K562 (cell line): ENCODE measurements around the gene FHL1. TPM values are rescaled to one million over a fixed set of nuclear protein-coding genes. Genes with fewer than 3 reads are reported as not detected.

Experiments
- ATAC-seq: fragments of 200-7000 bp; cut with Tn5 transposase; 3 replicates; pipeline ENCODE4 v1.9.1; 2020; ENCODE audit warnings: moderate library complexity
- BruUV-seq: library from RNA; stranded (reverse); fragments of 400-500 nt; replicated peaks from 2 replicates; lab custom pipeline; 2021; lab: Mats Ljungman, UMichigan
- CTCF ChIA-PET: fragments of 300-600 bp; formaldehyde crosslinking; extraction: SDS; loops from one replicate; lab custom pipeline; 2021; ENCODE audit warnings: low intra/inter-chr PET ratio; lab: Yijun Ruan, JAX
- POLR2A ChIA-PET: fragments of 300-600, 350-650 bp; sonication (Branson Sonifier 250); formaldehyde crosslinking; extraction: SDS; loops from one replicate; lab custom pipeline; 2021; ENCODE audit warnings: antibody characterized with exemption, inconsistent platforms; lab: Yijun Ruan, JAX
- DNase-seq, 4 experiments: peaks; one replicate each; pipeline versions ENCODE4 v3.0.0 to v3.0.0-alpha.2; 2011 to 2018; ENCODE audit warnings: low spot score in 3 of 4, mixed read lengths in 3 of 4; ENCODE audit errors: extremely low read depth in 1 of 4
- FAIRE-seq: peaks from 2 replicates; lab custom pipeline; 2011; peaks lifted over from hg19 to GRCh38; lab: Jason Lieb, UNC
- H2AFZ ChIP-seq: 2 replicates; pipeline ENCODE4 v1.6.0; 2011; ENCODE audit warnings: low read depth, low read length, control low read depth, inconsistent platforms
- H3K27ac ChIP-seq: fragments of 200-600 bp; 3 replicates; pipeline ENCODE4 v1.8.0; 2011; ENCODE audit warnings: low read depth, mild to moderate bottlenecking, control low read depth, inconsistent platforms, low read length, moderate library complexity, mixed read lengths; ENCODE audit errors: extremely low read depth
- H3K27me3 ChIP-seq, 2 experiments: fragments of 300-600 bp in 1 of 2; 2 replicates in 1 of 2; 3 replicates in 1 of 2; pipeline versions ENCODE4 v1.6.0 to v1.8.0; 2011; ENCODE audit warnings: inconsistent platforms in 2 of 2, low read length in 2 of 2, mild to moderate bottlenecking in 1 of 2, mixed read lengths in 1 of 2, moderate library complexity in 1 of 2; ENCODE audit not compliant: control insufficient read depth in 2 of 2, insufficient read depth in 2 of 2
- H3K36me3 ChIP-seq: fragments of 300-600 bp; 3 replicates; pipeline ENCODE4 v1.8.0; 2011; ENCODE audit warnings: mild to moderate bottlenecking, low read length, inconsistent platforms; ENCODE audit not compliant: control insufficient read depth, insufficient read depth
- H3K4me1 ChIP-seq, 2 experiments: fragments of 200-600 bp in 1 of 2; replicated peaks in 1 of 2; 2 replicates in 1 of 2; 3 replicates in 1 of 2; pipeline versions ENCODE4 v1.5.1 to v1.8.0; 2011; ENCODE audit warnings: inconsistent platforms in 2 of 2, low read length in 2 of 2, mild to moderate bottlenecking in 1 of 2, mixed read lengths in 1 of 2, moderate library complexity in 1 of 2; ENCODE audit not compliant: control insufficient read depth in 2 of 2, insufficient read depth in 2 of 2
- H3K4me2 ChIP-seq: 2 replicates; pipeline ENCODE4 v1.6.1; 2011; ENCODE audit warnings: low read length, control low read depth, inconsistent platforms, mixed read lengths; ENCODE audit not compliant: insufficient read depth
- H3K4me3 ChIP-seq: fragments of 200-600 bp; sonication (generic), shearing (Covaris generic); 2 replicates; pipeline ENCODE4 v1.5.1; 2016; ENCODE audit warnings: control low read depth, inconsistent platforms
- H3K79me2 ChIP-seq: fragments of 200-600 bp; 3 replicates; pipeline ENCODE4 v1.8.0; 2011; ENCODE audit warnings: low read length, inconsistent platforms; ENCODE audit not compliant: control insufficient read depth, insufficient read depth
- H3K9ac ChIP-seq, 2 experiments: 2 replicates each; pipeline versions ENCODE4 v1.6.0 to v1.6.1; 2011; ENCODE audit warnings: low read depth in 2 of 2, low read length in 2 of 2, control low read depth in 1 of 2, inconsistent platforms in 1 of 2, mild to moderate bottlenecking in 1 of 2, mixed read lengths in 1 of 2; ENCODE audit not compliant: insufficient read depth in 1 of 2
- H3K9me1 ChIP-seq: one replicate; pipeline ENCODE4 v1.6.0; 2011; ENCODE audit warnings: inconsistent platforms, mild to moderate bottlenecking, low read length, moderate library complexity; ENCODE audit not compliant: control insufficient read depth, insufficient read depth
- H3K9me3 ChIP-seq: replicated peaks from 2 replicates; pipeline ENCODE4 v1.5.1; 2011; ENCODE audit warnings: low read depth, low read length, inconsistent platforms; ENCODE audit not compliant: control insufficient read depth, insufficient read depth
- H4K20me1 ChIP-seq: replicated peaks from 2 replicates; pipeline ENCODE4 v1.6.1; 2011; ENCODE audit warnings: low read length, inconsistent platforms, mixed read lengths; ENCODE audit not compliant: control insufficient read depth, insufficient read depth
- EHMT2 ChIP-seq: fragments of 450-650 bp; IDR thresholded peaks from 2 replicates; pipeline ENCODE4 v1.6.1; 2018; ENCODE audit warnings: antibody characterized with exemption
- FOXP4 ChIP-seq: sonication (generic); formaldehyde crosslinking; IDR thresholded peaks from 2 replicates; pipeline ENCODE4 v1.8.0; 2022; ENCODE audit warnings: mild to moderate bottlenecking, missing genetic modification reagents, borderline replicate concordance
- MAX ChIP-seq: sonication (generic); formaldehyde crosslinking; IDR thresholded peaks from 2 replicates; pipeline ENCODE4 v1.9.0; 2022; ENCODE audit warnings: mild to moderate bottlenecking, missing genetic modification reagents
- MXI1 ChIP-seq: IDR thresholded peaks from 2 replicates; pipeline ENCODE4 v1.6.1; 2011; ENCODE audit warnings: low read depth, mild to moderate bottlenecking, improper control_type of control experiment, low read length
- NCOA4 ChIP-seq: fragments of 450-650 bp; IDR thresholded peaks from 2 replicates; pipeline ENCODE4 v1.6.1; 2018; ENCODE audit warnings: mild to moderate bottlenecking; ENCODE audit not compliant: partially characterized antibody
- PHB ChIP-seq: fragments of 250-450 bp; sonication (Bioruptor Pico); IDR thresholded peaks from 2 replicates; pipeline ENCODE4 v1.5.0; 2021
- PHF20 ChIP-seq: fragments of 450-650 bp; IDR thresholded peaks from 2 replicates; pipeline ENCODE4 v1.6.1; 2018; ENCODE audit not compliant: partially characterized antibody
- POU5F1 ChIP-seq: fragments of 150-350 bp; IDR thresholded peaks from 2 replicates; pipeline ENCODE4 v1.6.1; 2014; ENCODE audit warnings: borderline replicate concordance, low read length, low read depth, mild to moderate bottlenecking; ENCODE audit not compliant: partially characterized antibody
- RFX7 ChIP-seq: fragments of 250-450 bp; sonication (Bioruptor Pico); IDR thresholded peaks from 2 replicates; pipeline ENCODE4 v1.5.1; 2021; ENCODE audit warnings: mild to moderate bottlenecking
- SIRT6 ChIP-seq: IDR thresholded peaks from one replicate; pipeline ENCODE4 v1.6.1; 2012; ENCODE audit warnings: low read depth, mild to moderate bottlenecking, control low read depth, inconsistent platforms, low read length, moderate library complexity
- SMARCA4 ChIP-seq: fragments of 450-650 bp; IDR thresholded peaks from 2 replicates; pipeline ENCODE4 v1.6.1; 2016
- TFE3 ChIP-seq: fragments of 450-650 bp; formaldehyde crosslinking; IDR thresholded peaks from 2 replicates; pipeline ENCODE4 v1.4.0; 2020; ENCODE audit warnings: mild to moderate bottlenecking, mixed read lengths
- THAP12 ChIP-seq: fragments of 250-450 bp; sonication (Bioruptor Pico); IDR thresholded peaks from 2 replicates; pipeline ENCODE4 v1.9.0; 2021; ENCODE audit warnings: mild to moderate bottlenecking, inconsistent platforms
- USF2 ChIP-seq: sonication (generic); formaldehyde crosslinking; IDR thresholded peaks from 2 replicates; pipeline ENCODE4 v1.5.0; 2020; ENCODE audit warnings: missing genetic modification reagents
- ZNF282 ChIP-seq: sonication (generic); formaldehyde crosslinking; IDR thresholded peaks from 2 replicates; pipeline ENCODE4 v1.8.1; 2023; ENCODE audit warnings: missing genetic modification reagents
- ZNF354B ChIP-seq: fragments of 250-450 bp; sonication (Bioruptor Pico); IDR thresholded peaks from 2 replicates; pipeline ENCODE4 v1.4.0; 2020
- ZNF584 ChIP-seq: fragments of 200-800 bp; sonication (Bioruptor generic); IDR thresholded peaks from 2 replicates; pipeline ENCODE4 v1.6.1; 2016; ENCODE audit warnings: low read depth, mild to moderate bottlenecking, missing genetic modification characterization, missing compliant biosample characterization
- WGBS: fragments of 100-300 bp; shearing (Covaris generic); methylation state at CpG from one replicate; pipeline ENCODE4 v1.1.6; 2016; ENCODE audit warnings: low coverage, mixed read lengths; ENCODE audit not compliant: insufficient coverage; ENCODE audit errors: missing lambda C conversion rate; 5-methylcytosine and 5-hydroxymethylcytosine counted together
- in situ Hi-C: fragments of 300-500 bp; cut with MboI; formaldehyde crosslinking; loops from 4 replicates; pipeline ENCODE4 v1.15.0; 2018; ENCODE audit warnings: inconsistent platforms, mixed read lengths
- intact Hi-C: fragments of 100-400 bp; cut with micrococcal nuclease; formaldehyde crosslinking; loops from 2 replicates; pipeline ENCODE4 v1.14.2; 2022
- polyA plus RNA-seq, 8 experiments: library from polyadenylated mRNA; depleted of rRNA in 4 of 8; stranded (reverse) in 5 of 8; unstranded in 3 of 8; fragments of >200 nt; fragmentation: Nextera tagmentation in 2 of 8; fragmentation: Illumina TruSeq in 1 of 8; extraction: Ambion mirVana in 2 of 8; extraction: Trizol in 1 of 8; gene quantifications; 2 replicates each; pipeline versions ENCODE4 v1.2.1 to v1.2.3, GENCODE V29; 2011 to 2014; ENCODE audit warnings: inconsistent platforms in 1 of 8, missing spikeins in 1 of 8
- total RNA-seq, 7 experiments: library from RNA; depleted of rRNA in 6 of 7; stranded (reverse); fragments of >200 nt in 6 of 7; fragmentation: Illumina TruSeq in 2 of 7; extraction: Trizol in 2 of 7; gene quantifications; 2 replicates each; pipeline versions ENCODE4 v1.2.1 to v1.2.3, GENCODE V29; 2011 to 2021; ENCODE audit warnings: low replicate concordance in 1 of 7

The FHL1 gene
- total and polyA plus RNA-seq, 9 of the 15 experiments (the other 6 are each of a cell fraction or from before 2014, with no cell fraction given) = 0.03 to 3.0 (median 0.13) TPM; not detected in 1

GRCh38 chrX:136142592-136142991, 4.7 kb upstream of the FHL1 start:
- Histone ChIP-seq H3K79me2 (no peaks in the 10 kb centered on the region), H3K9me3 (no peaks in the 10 kb centered on the region), H3K4me1 (peaks cover 0 to 11% of the 10 kb centered on the region in 2 experiments; a peak in 2 of 5 replicates), H3K4me3 (no peak overlapping the region), H3K4me2 (no peak overlapping the region), H2AFZ (no peak overlapping the region), H3K9ac (no peak overlapping the region), H3K27ac (no peak overlapping the region), H3K9me1 (no peaks in the 10 kb centered on the region), H3K27me3 (peaks cover 3 to 19% of the 10 kb centered on the region in 2 experiments; a peak in 3 of 5 replicates), H3K36me3 (no peaks in the 10 kb centered on the region), H4K20me1 (no peaks in the 10 kb centered on the region)
- intact Hi-C loops (no loop called here), in situ Hi-C loops (no loop called here)
- no peak for DNase-seq
- ATAC-seq = no peak
- FAIRE-seq = no peak
- no TSS peak for BruUV-seq
- 21% methylated on average over 3 of the region's 3 CpGs for WGBS
- POLR2A ChIA-PET = no interaction called here
- CTCF ChIA-PET = no interaction called here
- no peak for TF ChIP-seq ZNF584 (CRISPR knock-in tag)
- no peak for TF ChIP-seq TFE3 (CRISPR knock-in tag)
- no peak for TF ChIP-seq PHB (CRISPR knock-in tag)
- no peak for TF ChIP-seq ZNF282 (CRISPR knock-in tag)
- no peak for TF ChIP-seq POU5F1
- TF ChIP-seq MXI1 = no peak
- no peak for TF ChIP-seq SMARCA4
- no peak for TF ChIP-seq FOXP4 (CRISPR knock-in tag)
- TF ChIP-seq THAP12 (CRISPR knock-in tag) = no peak
- TF ChIP-seq USF2 = no peak
- no peak for TF ChIP-seq SIRT6
- no peak for TF ChIP-seq ZNF354B (CRISPR knock-in tag)
- TF ChIP-seq MAX (CRISPR knock-in tag) = no peak
- no peak for TF ChIP-seq PHF20
- TF ChIP-seq RFX7 (CRISPR knock-in tag) = no peak
- no peak for TF ChIP-seq NCOA4
- TF ChIP-seq EHMT2 = no peak
